ENCODE data around the gene GLRX.

DNA sequence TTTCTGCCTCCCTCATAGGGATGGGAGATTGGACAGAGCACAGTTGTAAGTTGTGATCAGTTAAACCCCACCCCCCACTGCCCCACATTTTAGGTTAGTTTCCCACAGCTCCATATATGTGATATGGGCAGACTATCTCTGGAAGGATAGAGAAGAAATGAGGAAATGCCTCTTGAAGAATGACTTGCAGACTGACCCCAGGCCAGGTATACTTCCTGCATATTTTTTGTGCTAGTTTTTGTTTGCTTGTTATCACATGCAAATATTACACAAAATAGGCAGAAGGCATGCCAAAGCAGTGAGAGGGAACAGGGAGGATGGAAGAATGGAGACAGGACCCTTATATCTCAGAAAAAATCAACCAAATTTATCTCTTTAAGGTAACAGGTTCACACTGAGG, 10.1 kb upstream of the GLRX start:
- TF ChIP-seq, protein P1, sequence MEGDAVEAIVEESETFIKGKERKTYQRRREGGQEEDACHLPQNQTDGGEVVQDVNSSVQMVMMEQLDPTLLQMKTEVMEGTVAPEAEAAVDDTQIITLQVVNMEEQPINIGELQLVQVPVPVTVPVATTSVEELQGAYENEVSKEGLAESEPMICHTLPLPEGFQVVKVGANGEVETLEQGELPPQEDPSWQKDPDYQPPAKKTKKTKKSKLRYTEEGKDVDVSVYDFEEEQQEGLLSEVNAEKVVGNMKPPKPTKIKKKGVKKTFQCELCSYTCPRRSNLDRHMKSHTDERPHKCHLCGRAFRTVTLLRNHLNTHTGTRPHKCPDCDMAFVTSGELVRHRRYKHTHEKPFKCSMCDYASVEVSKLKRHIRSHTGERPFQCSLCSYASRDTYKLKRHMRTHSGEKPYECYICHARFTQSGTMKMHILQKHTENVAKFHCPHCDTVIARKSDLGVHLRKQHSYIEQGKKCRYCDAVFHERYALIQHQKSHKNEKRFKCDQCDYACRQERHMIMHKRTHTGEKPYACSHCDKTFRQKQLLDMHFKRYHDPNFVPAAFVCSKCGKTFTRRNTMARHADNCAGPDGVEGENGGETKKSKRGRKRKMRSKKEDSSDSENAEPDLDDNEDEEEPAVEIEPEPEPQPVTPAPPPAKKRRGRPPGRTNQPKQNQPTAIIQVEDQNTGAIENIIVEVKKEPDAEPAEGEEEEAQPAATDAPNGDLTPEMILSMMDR (conservative IDR thresholded peaks at IDR 0.05; ENCODE audit: low read length) = no peak
- TF ChIP-seq EZH2phosphoT487 (IDR thresholded peaks at IDR 0.05; ENCODE audit: borderline replicate concordance, low read depth, low read length) = no peak
